DOHH2 (cell line): ENCODE results near the gene GLYATL3.

Experiments used
- H3F3A ChIP-seq: fragments of 200-600 bp; sonication (generic), shearing (Covaris generic); 2 replicates; pipeline ENCODE4 v1.6.0; 2016; ENCODE audit warnings: antibody characterized with exemption, mild to moderate bottlenecking; ENCODE audit not compliant: control insufficient read depth, insufficient read depth
- H3K27ac ChIP-seq: fragments of 200-600 bp; sonication (generic); 2 replicates; pipeline ENCODE4 v1.5.1; 2014; ENCODE audit warnings: low read depth, mild to moderate bottlenecking, low read length, moderate library complexity
- H3K27me3 ChIP-seq: fragments of 200-600 bp; sonication (generic); 2 replicates; pipeline ENCODE4 v1.6.1; 2014; ENCODE audit warnings: mild to moderate bottlenecking, low read length, mixed read lengths; ENCODE audit not compliant: control insufficient read depth
- H3K36me3 ChIP-seq: fragments of 200-600 bp; sonication (generic); 2 replicates; pipeline ENCODE4 v1.6.1; 2014; ENCODE audit warnings: mild to moderate bottlenecking, low read length, moderate library complexity, mixed read lengths; ENCODE audit not compliant: control insufficient read depth
- H3K4me1 ChIP-seq: fragments of 200-600 bp; sonication (generic); 2 replicates; pipeline ENCODE4 v1.6.1; 2014; ENCODE audit warnings: mild to moderate bottlenecking, low read length, mixed read lengths; ENCODE audit not compliant: control insufficient read depth
- H3K4me2 ChIP-seq: fragments of 200-600 bp; sonication (generic); 2 replicates; pipeline ENCODE4 v1.6.0; 2014; ENCODE audit warnings: mild to moderate bottlenecking, low read length, moderate library complexity
- H3K4me3 ChIP-seq: fragments of 200-600 bp; sonication (generic); 2 replicates; pipeline ENCODE4 v1.5.1; 2014; ENCODE audit warnings: mild to moderate bottlenecking, low read length, mixed read lengths
- H3K79me2 ChIP-seq: fragments of 200-600 bp; sonication (generic); 2 replicates; pipeline ENCODE4 v1.6.1; 2014; ENCODE audit warnings: mild to moderate bottlenecking, low read length, mixed read lengths; ENCODE audit not compliant: control insufficient read depth
- H3K9me2 ChIP-seq: fragments of 200-600 bp; sonication (generic); replicated peaks from 2 replicates; pipeline ENCODE4 v1.6.1; 2014; ENCODE audit warnings: mild to moderate bottlenecking, low read length, mixed read lengths; ENCODE audit not compliant: control insufficient read depth
- H3K9me3 ChIP-seq: fragments of 200-600 bp; sonication (generic); 2 replicates; pipeline ENCODE4 v1.6.1; 2014; ENCODE audit warnings: antibody characterized with exemption, low read length, mixed read lengths; ENCODE audit not compliant: control insufficient read depth, insufficient read depth
- H4K20me1 ChIP-seq: fragments of 200-600 bp; sonication (generic); 2 replicates; pipeline ENCODE4 v1.6.0; 2014; ENCODE audit warnings: low read depth, mild to moderate bottlenecking, antibody characterized with exemption, low read length, moderate library complexity; ENCODE audit not compliant: control insufficient read depth, insufficient read depth
- CTCF ChIP-seq: fragments of 200-600 bp; sonication (generic); IDR thresholded peaks from one replicate; pipeline ENCODE4 v1.5.1; 2014; ENCODE audit warnings: antibody characterized with exemption, mild to moderate bottlenecking, low read depth, low read length; ENCODE audit not compliant: poor library complexity, severe bottlenecking
- EZH2phosphoT487 ChIP-seq: fragments of 200-600 bp; sonication (generic); IDR thresholded peaks from 2 replicates; pipeline ENCODE4 v1.6.1; 2017; ENCODE audit warnings: borderline replicate concordance, mild to moderate bottlenecking, antibody characterized with exemption, low read length, moderate library complexity, mixed read lengths

The GLYATL3 gene

DNA sequence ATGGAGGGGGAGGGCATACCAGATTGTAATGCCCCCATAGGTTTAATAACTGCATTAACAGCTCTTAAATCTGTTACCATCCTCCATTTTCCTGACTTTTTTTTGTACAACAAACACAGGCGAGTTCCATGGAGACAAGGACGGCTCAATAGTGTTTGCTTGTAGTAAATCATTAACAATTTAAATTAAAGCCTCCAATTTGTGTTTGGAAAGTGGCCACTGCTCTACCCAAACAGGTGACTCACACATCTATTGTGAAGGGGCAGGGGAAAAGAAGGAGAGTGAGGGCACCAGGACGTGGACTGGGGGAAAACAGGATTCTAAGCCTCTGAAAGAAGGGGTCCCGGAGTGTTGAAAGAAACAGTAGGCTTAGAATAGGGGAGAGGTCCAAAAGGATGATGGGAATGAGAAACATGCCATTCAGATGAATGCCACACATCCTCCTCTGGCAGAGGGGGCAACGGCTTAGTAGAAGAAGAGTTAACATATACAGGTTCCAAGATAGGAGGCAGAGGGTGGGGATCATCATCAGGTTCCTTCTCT, 6.9 kb downstream of the GLYATL3 start:
- H3K27ac ChIP-seq: no peak overlapping the region
- H3K79me2 ChIP-seq: no peaks in the 10 kb centered on the region
- no peaks in the 10 kb centered on the region for H4K20me1 ChIP-seq
- no peaks in the 10 kb centered on the region for H3K27me3 ChIP-seq
- no peaks in the 10 kb centered on the region for H3F3A ChIP-seq
- no peaks in the 10 kb centered on the region for H3K9me2 ChIP-seq
- no peaks in the 10 kb centered on the region for H3K4me1 ChIP-seq
- no peaks in the 10 kb centered on the region for H3K36me3 ChIP-seq
- no peak overlapping the region for H3K4me3 ChIP-seq
- no peak for TF ChIP-seq CTCF
- TF ChIP-seq EZH2phosphoT487: no peak
- H3K4me2 ChIP-seq: no peak overlapping the region
- no peaks in the 10 kb centered on the region for H3K9me3 ChIP-seq

DNA sequence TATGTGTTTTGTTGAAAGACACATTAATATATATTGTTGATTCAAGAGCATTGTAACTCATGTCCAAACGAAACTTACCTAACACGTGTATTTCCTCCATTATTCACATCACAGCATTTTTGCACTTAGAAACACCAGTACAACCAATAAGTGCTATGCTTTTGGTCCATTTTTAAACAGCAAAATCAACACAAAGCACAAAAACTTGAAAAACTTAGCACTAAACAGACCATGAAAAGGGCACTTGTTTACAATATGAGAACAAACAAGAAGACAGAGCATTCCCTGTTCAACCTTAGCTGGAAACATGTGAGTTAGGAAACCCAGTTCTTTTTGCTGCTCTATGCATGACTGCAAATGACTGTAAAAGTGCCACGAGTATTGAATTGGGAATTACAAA, 9.6 kb downstream of the GLYATL3 start:
- Histone ChIP-seq H3K79me2 (no peaks in the 10 kb centered on the region), H3K27me3 (no peaks in the 10 kb centered on the region), H3K27ac (no peak overlapping the region), H3K9me3 (no peaks in the 10 kb centered on the region), H3K4me3 (no peak overlapping the region), H4K20me1 (no peaks in the 10 kb centered on the region), H3K36me3 (no peaks in the 10 kb centered on the region), H3K4me1 (no peaks in the 10 kb centered on the region), H3F3A (no peaks in the 10 kb centered on the region), H3K9me2 (no peaks in the 10 kb centered on the region), H3K4me2 (no peak overlapping the region)
- TF ChIP-seq CTCF (no peak), EZH2phosphoT487 (no peak)

- no peak overlapping the region for H3K27ac ChIP-seq
- H3K9me3 ChIP-seq: no peaks in the 10 kb centered on the region
- no peak overlapping the region for H3K4me3 ChIP-seq
- H3K36me3 ChIP-seq: no peaks in the 10 kb centered on the region
- H3K4me1 ChIP-seq: no peaks in the 10 kb centered on the region
- no peak overlapping the region for H3K4me2 ChIP-seq
- H3K79me2 ChIP-seq: no peaks in the 10 kb centered on the region
- no peaks in the 10 kb centered on the region for H3F3A ChIP-seq
- H4K20me1 ChIP-seq: no peaks in the 10 kb centered on the region
- TF ChIP-seq CTCF: no peak
- no peak for TF ChIP-seq EZH2phosphoT487
- H3K27me3 ChIP-seq: no peaks in the 10 kb centered on the region
- H3K9me2 ChIP-seq: no peaks in the 10 kb centered on the region
Observed at GRCh38 chr6:49513153-49513989, 13.6 kb downstream of the GLYATL3 start.
